HL-60 (cell line): ENCODE measurements around the gene KIAA0232.

Experiments used
- DNase-seq, 2 experiments: peaks; one replicate each; pipeline ENCODE4 v3.0.0-alpha.2; 2010 to 2020; ENCODE audit warnings: low read depth in 1 of 2, low spot score in 1 of 2
- H3K27ac ChIP-seq: fragments of 250-450 bp; sonication (Bioruptor Pico); replicated peaks from 2 replicates; pipeline ENCODE4 v1.5.1; 2020; ENCODE audit warnings: mild to moderate bottlenecking, moderate library complexity
- H3K27me3 ChIP-seq: fragments of 250-450 bp; sonication (Bioruptor Pico); 2 replicates; pipeline ENCODE4 v1.5.1; 2021; ENCODE audit warnings: mild to moderate bottlenecking, moderate library complexity; ENCODE audit not compliant: insufficient read depth, poor library complexity, severe bottlenecking
- H3K4me3 ChIP-seq: replicated peaks from 2 replicates; pipeline ENCODE4 v1.5.1; 2011; ENCODE audit warnings: mild to moderate bottlenecking, control low read depth, low read length; ENCODE audit not compliant: insufficient read depth
- CTCF ChIP-seq: IDR thresholded peaks from one replicate; pipeline ENCODE4 v1.5.1; 2011; ENCODE audit warnings: low read length, control low read depth, inconsistent platforms; ENCODE audit not compliant: insufficient read depth
- GABPA ChIP-seq: IDR thresholded peaks from 2 replicates; pipeline ENCODE4 v1.6.1; 2012; ENCODE audit warnings: low read depth
- POLR2AphosphoS5 ChIP-seq: IDR thresholded peaks from 2 replicates; pipeline ENCODE4 v1.6.1; 2012; ENCODE audit warnings: low read depth
- REST ChIP-seq: IDR thresholded peaks from 2 replicates; pipeline ENCODE4 v1.6.1; 2012; ENCODE audit warnings: low read depth; ENCODE audit not compliant: insufficient replicate concordance
- SPI1 ChIP-seq: IDR thresholded peaks from 2 replicates; pipeline ENCODE4 v1.6.1; 2012; ENCODE audit warnings: low read depth, mild to moderate bottlenecking, borderline replicate concordance

KIAA0232 gene

GRCh38 chr4:6808259-6808658 lies 25.7 kb downstream of the KIAA0232 start:
- peak overlapping the region; percentile 60 for H3K27ac ChIP-seq
- no peak for TF ChIP-seq REST
- no peak for TF ChIP-seq CTCF
- TF ChIP-seq SPI1: no peak
- no peak for TF ChIP-seq POLR2AphosphoS5
- TF ChIP-seq GABPA: no peak

GRCh38 chr4:6811165-6811564 lies 28.6 kb downstream of the KIAA0232 start:
- Histone ChIP-seq H3K27me3 (no peaks in the 10 kb centered on the region), H3K27ac (no peak overlapping the region), H3K4me3 (no peak overlapping the region)
- no peak for DNase-seq
- TF ChIP-seq REST (no peak), GABPA (no peak), SPI1 (no peak), CTCF (no peak), POLR2AphosphoS5 (no peak)

More at GRCh38 chr4:6808259-6808658, 25.7 kb downstream of the KIAA0232 start:
- Histone ChIP-seq H3K27me3 (no peaks in the 10 kb centered on the region), H3K4me3 (no peak overlapping the region)
- DNase-seq: no peak

GRCh38 chr4:6812766-6813165 lies 30.2 kb downstream of the KIAA0232 start:
- TF ChIP-seq CTCF: no peak
- TF ChIP-seq POLR2AphosphoS5: no peak
- no peak for TF ChIP-seq GABPA
- TF ChIP-seq REST: no peak
- TF ChIP-seq SPI1: no peak
- Histone ChIP-seq H3K27me3 (no peaks in the 10 kb centered on the region), H3K4me3 (no peak overlapping the region), H3K27ac (no peak overlapping the region)
- no peak for DNase-seq
